IMR-90 (cell line): ENCODE results near the gene C1GALT1. TPM values are rescaled to one million over a fixed set of nuclear protein-coding genes. Genes with fewer than 3 reads are reported as not detected.
"Not testable (repeated sequence)": the region's sequence is repeated elsewhere in the genome, so short reads cannot be mapped to it uniquely, and the experiment has no call there.

ENCODE experiments used
- ATAC-seq: fragments of 200-7000 bp; cut with Tn5 transposase; 2 replicates; pipeline ENCODE4 v1.9.1; 2020; ENCODE audit warnings: low read depth, mild to moderate bottlenecking, moderate library complexity
- BruUV-seq: library from RNA; stranded (reverse); fragments of 400-500 nt; replicated peaks from 2 replicates; lab custom pipeline; 2021; lab: Mats Ljungman, UMichigan
- CTCF ChIA-PET: fragments of 300-600 bp; formaldehyde crosslinking; extraction: SDS; loops from one replicate; lab custom pipeline; 2021; ENCODE audit warnings: antibody characterized with exemption; lab: Yijun Ruan, JAX
- POLR2A ChIA-PET: fragments of 300-600 bp; sonication (Branson Sonifier 250); formaldehyde crosslinking; loops from one replicate; lab custom pipeline; 2022; ENCODE audit warnings: antibody characterized with exemption; ENCODE audit not compliant: unreplicated experiment; lab: Charles Lee
- DNase-seq: peaks from one replicate; pipeline ENCODE4 v3.0.0; 2013
- H2AFZ ChIP-seq: replicated peaks from 2 replicates; pipeline ENCODE3; 2013; ENCODE audit warnings: low read length, mild to moderate bottlenecking; ENCODE audit not compliant: poor library complexity
- H2AK5ac ChIP-seq: 2 replicates; pipeline ENCODE4 v1.6.1; 2013; ENCODE audit warnings: low read depth, low read length, inconsistent platforms
- H2AK9ac ChIP-seq: replicated peaks from 2 replicates; pipeline ENCODE3; 2013; ENCODE audit warnings: mild to moderate bottlenecking, low read depth, low read length, moderate library complexity; ENCODE audit not compliant: poor library complexity
- H2BK120ac ChIP-seq: 2 replicates; pipeline ENCODE4 v1.6.1; 2013; ENCODE audit warnings: low read depth, low read length, inconsistent platforms
- H2BK15ac ChIP-seq: 3 replicates; pipeline ENCODE4 v1.6.1; 2013; ENCODE audit warnings: low read depth, low read length, inconsistent platforms
- H2BK20ac ChIP-seq: 2 replicates; pipeline ENCODE4 v1.6.1; 2013; ENCODE audit warnings: low read depth, mild to moderate bottlenecking, inconsistent platforms, low read length, moderate library complexity
- H2BK5ac ChIP-seq: 2 replicates; pipeline ENCODE4 v1.6.1; 2013; ENCODE audit warnings: mild to moderate bottlenecking, low read depth, low read length, inconsistent platforms; ENCODE audit not compliant: poor library complexity, severe bottlenecking
- H3K14ac ChIP-seq: replicated peaks from 2 replicates; pipeline ENCODE4 v1.6.1; 2013; ENCODE audit warnings: low read depth, low read length, inconsistent platforms
- H3K18ac ChIP-seq: 2 replicates; pipeline ENCODE4 v1.6.1; 2013; ENCODE audit warnings: low read depth, low read length, control low read depth
- H3K23ac ChIP-seq: 2 replicates; pipeline ENCODE4 v1.6.1; 2013; ENCODE audit warnings: low read depth, low read length, inconsistent platforms
- H3K27ac ChIP-seq: 2 replicates; pipeline ENCODE4 v1.5.1; 2013; ENCODE audit warnings: mild to moderate bottlenecking, control low read depth, low read length; ENCODE audit not compliant: insufficient read depth
- H3K27me3 ChIP-seq: 2 replicates; pipeline ENCODE4 v1.6.1; 2013; ENCODE audit warnings: low read length; ENCODE audit not compliant: control insufficient read depth, insufficient read depth
- H3K36me3 ChIP-seq: 2 replicates; pipeline ENCODE4 v1.6.1; 2013; ENCODE audit warnings: low read length, mixed read lengths; ENCODE audit not compliant: control insufficient read depth, insufficient read depth
- H3K4ac ChIP-seq: 2 replicates; pipeline ENCODE4 v1.6.1; 2013; ENCODE audit warnings: low read depth, low read length, inconsistent platforms
- H3K4me1 ChIP-seq: 2 replicates; pipeline ENCODE4 v1.6.1; 2013; ENCODE audit warnings: low read length, mixed read lengths; ENCODE audit not compliant: control insufficient read depth, insufficient read depth
- H3K4me2 ChIP-seq: 2 replicates; pipeline ENCODE4 v1.6.1; 2013; ENCODE audit warnings: low read depth, mild to moderate bottlenecking, control low read depth, low read length, moderate library complexity
- H3K4me3 ChIP-seq: 2 replicates; pipeline ENCODE4 v1.5.1; 2013; ENCODE audit warnings: low read depth, mild to moderate bottlenecking, control low read depth, low read length, moderate library complexity; ENCODE audit not compliant: insufficient read depth
- H3K56ac ChIP-seq: 2 replicates; pipeline ENCODE4 v1.6.1; 2013; ENCODE audit warnings: low read length, inconsistent platforms; ENCODE audit not compliant: insufficient read depth; ENCODE audit errors: extremely low read depth
- H3K79me1 ChIP-seq, 2 experiments: 2 replicates each; pipeline ENCODE4 v1.6.1; 2013; ENCODE audit warnings: low read length in 2 of 2, inconsistent platforms in 1 of 2, low read depth in 1 of 2
- H3K9ac ChIP-seq: 2 replicates; pipeline ENCODE4 v1.6.1; 2013; ENCODE audit warnings: low read depth, low read length, control low read depth
- H3K9me1 ChIP-seq: 2 replicates; pipeline ENCODE4 v1.6.1; 2013; ENCODE audit warnings: low read length, inconsistent platforms; ENCODE audit not compliant: insufficient read depth
- H3K9me3 ChIP-seq: 2 replicates; pipeline ENCODE4 v1.6.1; 2013; ENCODE audit warnings: low read length; ENCODE audit not compliant: control insufficient read depth, insufficient read depth
- H4K20me1 ChIP-seq: 2 replicates; pipeline ENCODE4 v1.6.1; 2013; ENCODE audit warnings: low read length, inconsistent platforms; ENCODE audit not compliant: insufficient read depth
- H4K5ac ChIP-seq: 2 replicates; pipeline ENCODE4 v1.6.1; 2013; ENCODE audit warnings: mild to moderate bottlenecking, low read depth, low read length, control low read depth
- H4K8ac ChIP-seq, 2 experiments: 2 replicates each; pipeline ENCODE4 v1.6.1; 2013; ENCODE audit warnings: low read depth in 2 of 2, low read length in 2 of 2, control low read depth in 1 of 2, inconsistent platforms in 1 of 2
- H4K91ac ChIP-seq: 2 replicates; pipeline ENCODE4 v1.6.1; 2013; ENCODE audit warnings: low read depth, low read length, inconsistent platforms; ENCODE audit not compliant: insufficient read depth
- CEBPB ChIP-seq: IDR thresholded peaks from 2 replicates; pipeline ENCODE4 v1.6.1; 2012; ENCODE audit warnings: low read depth, low read length, improper control_type of control experiment
- MAFK ChIP-seq: IDR thresholded peaks from 2 replicates; pipeline ENCODE4 v1.6.1; 2012; ENCODE audit warnings: low read depth, low read length, improper control_type of control experiment
- MAZ ChIP-seq: IDR thresholded peaks from 2 replicates; pipeline ENCODE4 v1.6.1; 2012; ENCODE audit warnings: low read depth, mild to moderate bottlenecking, low read length, improper control_type of control experiment, moderate library complexity, borderline replicate concordance
- RCOR1 ChIP-seq: IDR thresholded peaks from 2 replicates; pipeline ENCODE4 v1.6.1; 2012; ENCODE audit warnings: mild to moderate bottlenecking, low read length, improper control_type of control experiment; ENCODE audit not compliant: insufficient replicate concordance
- RFX5 ChIP-seq: IDR thresholded peaks from 2 replicates; pipeline ENCODE4 v1.8.0; 2012; ENCODE audit warnings: low read depth, mild to moderate bottlenecking, low read length, moderate library complexity
- WGBS, 2 experiments: methylation state at CpG; one replicate each; pipeline versions ENCODE4 v1.1.5 to v1.1.7; 2013; ENCODE audit warnings: missing lambda C conversion rate in 2 of 2; ENCODE audit not compliant: insufficient read length in 1 of 2; ENCODE audit errors: extremely low coverage in 2 of 2; 5-methylcytosine and 5-hydroxymethylcytosine counted together
- dilution Hi-C: fragments of 300-500 bp; cut with HindIII; formaldehyde crosslinking; loops from one replicate; pipeline ENCODE4 v1.14.3; 2018; ENCODE audit warnings: low sequenced_read_pairs; ENCODE audit not compliant: unreplicated experiment
- in situ Hi-C: fragments of 300-500 bp; cut with MboI; formaldehyde crosslinking; loops from 3 replicates; pipeline ENCODE4 v1.14.3; 2019; ENCODE audit warnings: low sequenced_read_pairs, inconsistent platforms, mixed read lengths
- intact Hi-C: fragments of 100-400 bp; cut with micrococcal nuclease; formaldehyde crosslinking; loops from 2 replicates; pipeline ENCODE4 v1.10.0; 2022
- polyA plus RNA-seq, 3 experiments: library from polyadenylated mRNA; depleted of rRNA; stranded (reverse); fragments of >200 nt; gene quantifications; 2 replicates each; pipeline ENCODE4 v1.2.3, GENCODE V29; 2012; ENCODE audit warnings: low replicate concordance in 1 of 3
- total RNA-seq: library from RNA; depleted of rRNA; stranded (reverse); fragments of >200 nt; gene quantifications from 2 replicates; pipeline ENCODE4 v1.2.3, GENCODE V29; 2012

Gene C1GALT1
- total and polyA plus RNA-seq, 2 of the 4 experiments (the other 2 are of a cell fraction) = 11.6 to 12.2 TPM

DNA sequence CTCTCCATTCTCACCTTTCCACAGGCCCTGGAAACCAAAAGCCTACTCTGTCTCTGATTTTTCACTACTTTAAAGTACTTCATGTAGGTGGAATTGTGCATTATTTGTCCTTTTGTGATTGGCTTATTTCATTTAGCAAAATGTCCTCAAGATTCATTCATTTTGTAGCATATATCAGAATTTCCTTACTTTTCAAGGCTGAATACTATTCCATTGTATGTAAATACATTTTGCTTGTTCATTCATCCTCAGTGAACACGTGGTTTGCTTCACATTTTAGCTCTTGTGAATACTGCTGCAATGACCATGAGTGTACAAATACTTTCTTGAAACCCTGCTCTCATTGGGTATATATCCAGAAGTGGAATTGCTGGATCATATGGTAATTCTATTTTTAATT lies 8.8 kb downstream of the C1GALT1 start:
- Histone ChIP-seq H3K27ac (no peak overlapping the region), H3K4me3 (no peak overlapping the region), H3K18ac (no peak overlapping the region), H3K14ac (no peak overlapping the region), H3K4ac (no peak overlapping the region), H4K8ac (no peak overlapping the region), H2BK20ac (no peak overlapping the region), H3K36me3 (no peaks in the 10 kb centered on the region), H2BK5ac (no peak overlapping the region), H3K4me1 (peaks cover 3% of the 10 kb centered on the region), H4K20me1 (no peaks in the 10 kb centered on the region), H3K9me1 (no peaks in the 10 kb centered on the region), H2BK120ac (no peak overlapping the region), H3K23ac (no peak overlapping the region), H3K9ac (no peak overlapping the region), H2AK5ac (no peak overlapping the region), H4K5ac (no peak overlapping the region), H2AFZ (no peak overlapping the region), H3K79me1 (peaks cover 15 to 20% of the 10 kb centered on the region in 2 experiments; a peak in 3 of 4 replicates), H2BK15ac (no peak overlapping the region), H3K56ac (no peak overlapping the region), H2AK9ac (no peak overlapping the region), H3K4me2 (no peak overlapping the region), H3K27me3 (no peaks in the 10 kb centered on the region), H3K9me3 (no peaks in the 10 kb centered on the region), H4K91ac (no peak overlapping the region)
- ATAC-seq = no peak
- no peak for DNase-seq
- TF ChIP-seq MAFK (no peak), RFX5 (no peak), RCOR1 (no peak), MAZ (no peak), CEBPB (no peak)
- dilution Hi-C loops = no loop called here
- POLR2A ChIA-PET = no interaction called here
- CTCF ChIA-PET = no interaction called here
- BruUV-seq = no TSS peak
- intact Hi-C loops = loop anchor here (2.0 kb wide), 1 partner anchor 14 kb away; no protein-coding TSS in a partner anchor
- in situ Hi-C loops = no loop called here
- WGBS, 2 experiments = no CpG with 5 or more reads among the region's 1 CpG

DNA sequence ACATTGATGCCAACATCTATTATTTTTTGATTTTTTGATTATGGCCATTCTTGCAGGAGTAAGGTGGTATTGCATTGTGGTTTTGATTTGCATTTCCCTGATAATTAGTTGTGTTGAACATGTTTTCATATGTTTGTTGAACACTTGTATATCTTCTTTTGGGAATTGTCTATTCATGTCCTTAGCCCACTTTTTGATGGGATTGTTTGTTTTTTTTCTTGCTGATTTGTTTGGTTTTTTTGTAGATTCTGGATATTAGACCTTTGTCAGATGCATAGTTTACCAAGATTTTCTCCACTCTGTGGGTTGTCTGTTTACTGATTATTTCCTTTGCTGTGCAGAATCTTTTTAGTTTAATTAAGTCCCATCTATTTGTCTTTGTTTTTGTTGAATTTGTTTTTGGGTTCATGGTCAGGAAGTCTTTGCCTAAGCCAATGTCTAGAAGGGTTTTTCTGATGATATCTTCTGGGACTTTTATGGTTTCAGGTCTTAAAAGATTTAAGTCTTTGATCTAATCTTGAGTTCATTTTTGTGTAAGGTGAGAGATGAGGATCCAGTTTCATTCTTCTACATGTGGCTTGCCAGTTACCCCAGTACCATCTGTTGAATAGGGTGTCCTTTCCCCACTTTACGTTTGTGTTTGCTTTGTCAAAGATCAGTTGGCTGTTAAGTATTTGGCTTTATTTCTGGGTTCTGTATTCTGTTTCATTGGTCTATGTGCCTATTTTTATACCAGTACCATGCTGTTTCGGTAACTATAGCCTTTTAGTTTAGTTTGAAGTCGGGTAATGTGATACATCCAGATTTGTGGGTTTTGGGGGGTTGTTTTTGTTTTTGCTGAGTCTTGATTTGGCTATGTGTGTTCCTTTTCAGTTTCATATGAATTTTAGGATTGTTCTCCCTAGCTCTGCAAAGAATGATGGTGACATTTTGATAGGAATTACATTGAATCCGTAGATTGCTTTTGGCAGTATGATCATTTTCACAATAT lies 10.7 kb downstream of the C1GALT1 start:
- H4K8ac ChIP-seq, H2BK120ac ChIP-seq, H3K14ac ChIP-seq, H2AK5ac ChIP-seq, H2BK5ac ChIP-seq, H3K4me3 ChIP-seq, H3K27ac ChIP-seq, H3K79me1 ChIP-seq, H3K23ac ChIP-seq, dilution Hi-C loops, H2AK9ac ChIP-seq, H2BK15ac ChIP-seq, H3K9me1 ChIP-seq, H3K4me2 ChIP-seq, BruUV-seq, H2BK20ac ChIP-seq, intact Hi-C loops, H3K18ac ChIP-seq, H2AFZ ChIP-seq, POLR2A ChIA-PET, H3K4me1 ChIP-seq, H3K27me3 ChIP-seq, H3K9ac ChIP-seq, H3K9me3 ChIP-seq, ATAC-seq, in situ Hi-C loops, H3K4ac ChIP-seq, H4K91ac ChIP-seq, H4K20me1 ChIP-seq, H3K36me3 ChIP-seq, H4K5ac ChIP-seq, DNase-seq, H3K56ac ChIP-seq: not testable (repeated sequence)
- CTCF ChIA-PET = interaction anchor here (1.2 kb wide), 1 partner anchor 66 kb away, joined by 3 read pairs; no protein-coding TSS in a partner anchor
- no CpG with 5 or more reads among the region's 4 CpGs for WGBS, 2 experiments
